ENCODE data around the gene SNX6.
"Not testable (repeated sequence)": the region's sequence is repeated elsewhere in the genome, so short reads cannot be mapped to it uniquely, and the experiment has no call there.

DNA sequence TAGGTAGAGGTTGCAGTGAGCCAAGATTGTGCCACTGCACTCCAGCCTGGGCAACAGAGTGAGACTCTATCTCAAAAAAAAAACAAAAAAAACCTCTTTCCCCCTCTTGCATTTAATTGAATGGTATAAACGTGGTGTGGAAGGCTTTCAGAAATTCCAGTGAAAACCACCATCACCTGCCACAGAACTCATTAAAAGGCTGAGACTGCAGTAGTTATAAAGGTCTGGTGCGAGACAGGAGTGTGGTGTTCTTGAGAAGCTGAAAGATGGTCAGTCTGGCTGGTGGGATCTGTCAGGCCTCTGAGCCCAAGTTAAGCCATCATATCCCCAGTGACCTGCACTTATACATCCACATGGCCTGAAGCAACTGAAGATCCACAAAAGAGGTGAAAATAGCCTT lies 20.1 kb upstream of the SNX6 start:
- not testable (repeated sequence) for TF ChIP-seq POLR2A (IDR thresholded peaks at IDR 0.05; ENCODE audit: low read length); GATA1 (IDR thresholded peaks at IDR 0.05; ENCODE audit: low read depth, low read length)
